H9 (cell line): ENCODE data around the gene EHBP1L1. TPM values are rescaled to one million over a fixed set of nuclear protein-coding genes. Genes with fewer than 3 reads are reported as not detected.

Experiments
- DNase-seq: peaks from one replicate; pipeline ENCODE4 v3.0.0-alpha.2; 2017
- H2AFZ ChIP-seq: one replicate; pipeline ENCODE4 v1.6.1; 2013; ENCODE audit warnings: mild to moderate bottlenecking, low read length, control low read depth, moderate library complexity
- H2AK5ac ChIP-seq: 2 replicates; pipeline ENCODE4 v1.6.1; 2013; ENCODE audit warnings: low read length, control low read depth, mixed read lengths; ENCODE audit not compliant: insufficient read length
- H2BK120ac ChIP-seq: one replicate; pipeline ENCODE4 v1.6.1; 2013; ENCODE audit warnings: low read depth, mild to moderate bottlenecking, low read length, control low read depth, inconsistent platforms; ENCODE audit not compliant: poor library complexity, severe bottlenecking
- H2BK12ac ChIP-seq: 2 replicates; pipeline ENCODE4 v1.6.1; 2013; ENCODE audit warnings: low read length, control low read depth, mixed read lengths, low read depth; ENCODE audit not compliant: insufficient read length
- H2BK15ac ChIP-seq: 2 replicates; pipeline ENCODE4 v1.6.1; 2013; ENCODE audit warnings: low read depth, low read length, control low read depth
- H2BK20ac ChIP-seq: one replicate; pipeline ENCODE4 v1.6.1; 2013; ENCODE audit warnings: low read depth, mild to moderate bottlenecking, low read length, control low read depth, inconsistent platforms; ENCODE audit not compliant: poor library complexity, severe bottlenecking
- H2BK5ac ChIP-seq: 2 replicates; pipeline ENCODE4 v1.6.1; 2013; ENCODE audit warnings: low read length, control low read depth, mixed read lengths; ENCODE audit not compliant: insufficient read length
- H3K14ac ChIP-seq: 2 replicates; pipeline ENCODE4 v1.6.1; 2013; ENCODE audit warnings: low read length, control low read depth; ENCODE audit not compliant: insufficient read depth
- H3K18ac ChIP-seq: 2 replicates; pipeline ENCODE4 v1.6.1; 2013; ENCODE audit warnings: low read depth, mild to moderate bottlenecking, mixed read lengths, low read length, control low read depth; ENCODE audit not compliant: insufficient read length
- H3K23ac ChIP-seq: 2 replicates; pipeline ENCODE4 v1.6.1; 2013; ENCODE audit warnings: low read length, control low read depth, mixed read lengths, low read depth; ENCODE audit not compliant: insufficient read length
- H3K23me2 ChIP-seq: 2 replicates; pipeline ENCODE4 v1.6.1; 2013; ENCODE audit warnings: low read depth, mild to moderate bottlenecking, mixed read lengths, low read length, control low read depth; ENCODE audit not compliant: insufficient read length, poor library complexity, severe bottlenecking
- H3K27ac ChIP-seq: 2 replicates; pipeline ENCODE4 v1.5.1; 2013; ENCODE audit warnings: low read length, control low read depth, mixed read lengths, low read depth; ENCODE audit not compliant: insufficient read length
- H3K27me3 ChIP-seq: 2 replicates; pipeline ENCODE4 v1.6.1; 2013; ENCODE audit warnings: low read length, control low read depth, inconsistent platforms; ENCODE audit not compliant: insufficient read depth
- H3K4ac ChIP-seq: 2 replicates; pipeline ENCODE4 v1.6.1; 2013; ENCODE audit warnings: low read depth, mild to moderate bottlenecking, control low read depth, inconsistent platforms, low read length, moderate library complexity
- H3K4me1 ChIP-seq: 2 replicates; pipeline ENCODE4 v1.6.1; 2013; ENCODE audit warnings: low read length, control low read depth, inconsistent platforms; ENCODE audit not compliant: insufficient read depth
- H3K4me2 ChIP-seq: 2 replicates; pipeline ENCODE4 v1.6.1; 2013; ENCODE audit warnings: low read length, control low read depth, mixed read lengths; ENCODE audit not compliant: insufficient read length, insufficient read depth
- H3K56ac ChIP-seq: 2 replicates; pipeline ENCODE4 v1.6.1; 2013; ENCODE audit warnings: low read depth, mild to moderate bottlenecking, mixed read lengths, low read length, control low read depth; ENCODE audit not compliant: insufficient read length
- H3K79me1 ChIP-seq: 2 replicates; pipeline ENCODE4 v1.6.1; 2013; ENCODE audit warnings: low read depth, mild to moderate bottlenecking, moderate library complexity, low read length, control low read depth, inconsistent platforms; ENCODE audit not compliant: insufficient read depth, poor library complexity, severe bottlenecking
- H3K79me2 ChIP-seq: 2 replicates; pipeline ENCODE4 v1.6.1; 2013; ENCODE audit warnings: low read length, control low read depth, inconsistent platforms; ENCODE audit not compliant: insufficient read depth
- H3K9ac ChIP-seq: 2 replicates; pipeline ENCODE4 v1.6.1; 2013; ENCODE audit warnings: low read length, control low read depth, mixed read lengths; ENCODE audit not compliant: insufficient read length; ENCODE audit errors: extremely low read depth
- H3K9me3 ChIP-seq: one replicate; pipeline ENCODE4 v1.6.1; 2013; ENCODE audit warnings: low read depth, low read length, inconsistent platforms; ENCODE audit not compliant: control insufficient read depth
- H3T11ph ChIP-seq: one replicate; pipeline ENCODE4 v1.6.1; 2013; ENCODE audit warnings: mild to moderate bottlenecking, low read length, control low read depth, inconsistent platforms
- H4K20me1 ChIP-seq: one replicate; pipeline ENCODE4 v1.6.1; 2013; ENCODE audit not compliant: control insufficient read depth, insufficient read length, insufficient read depth
- H4K5ac ChIP-seq: 2 replicates; pipeline ENCODE4 v1.6.1; 2013; ENCODE audit warnings: low read depth, mild to moderate bottlenecking, mixed read lengths, low read length, control low read depth; ENCODE audit not compliant: insufficient read length
- H4K8ac ChIP-seq: replicated peaks from 2 replicates; pipeline ENCODE4 v1.6.1; 2013; ENCODE audit warnings: low read length, control low read depth, mixed read lengths, low read depth; ENCODE audit not compliant: insufficient read length
- H4K91ac ChIP-seq: 2 replicates; pipeline ENCODE4 v1.6.1; 2013; ENCODE audit warnings: low read depth, mild to moderate bottlenecking, moderate library complexity, mixed read lengths, low read length, control low read depth; ENCODE audit not compliant: insufficient read length
- H3K27ac Mint-ChIP-seq, 3 experiments: 2 replicates in 2 of 3; 3 replicates in 1 of 3; pipeline ENCODE4 v1.8.0; 2020 to 2021; ENCODE audit warnings: mixed read lengths in 3 of 3, mild to moderate bottlenecking in 1 of 3, moderate library complexity in 1 of 3
- H3K27me3 Mint-ChIP-seq: 2 replicates; pipeline ENCODE4 v1.8.0; 2021; ENCODE audit warnings: low read depth, mild to moderate bottlenecking, moderate library complexity, mixed read lengths
- H3K36me3 Mint-ChIP-seq, 3 experiments: 2 replicates in 2 of 3; 3 replicates in 1 of 3; pipeline ENCODE4 v1.8.0; 2020 to 2021; ENCODE audit warnings: low read depth in 3 of 3, mixed read lengths in 3 of 3; ENCODE audit not compliant: insufficient read depth in 1 of 3
- H3K4me1 Mint-ChIP-seq, 2 experiments: 2 replicates each; pipeline ENCODE4 v1.8.0; 2020; ENCODE audit warnings: mixed read lengths in 2 of 2
- H3K4me3 Mint-ChIP-seq, 2 experiments: 2 replicates in 1 of 2; 3 replicates in 1 of 2; pipeline ENCODE4 v1.8.0; 2020 to 2021; ENCODE audit warnings: mild to moderate bottlenecking in 2 of 2, mixed read lengths in 2 of 2, moderate library complexity in 1 of 2
- H3K9me3 Mint-ChIP-seq, 2 experiments: 2 replicates in 1 of 2; 3 replicates in 1 of 2; pipeline ENCODE4 v1.8.0; 2020; ENCODE audit warnings: mild to moderate bottlenecking in 2 of 2, mixed read lengths in 2 of 2, moderate library complexity in 1 of 2
- WGBS: extraction: QIAGEN DNeasy Blood & Tissue Kit; methylation state at CpG from one replicate; pipeline ENCODE4 v1.1.7; 2013; ENCODE audit warnings: missing lambda C conversion rate, low lambda C conversion rate, mixed read lengths; ENCODE audit not compliant: insufficient read length; ENCODE audit errors: extremely low coverage; 5-methylcytosine and 5-hydroxymethylcytosine counted together
- total RNA-seq: library from RNA; stranded (reverse); gene quantifications from 2 replicates; pipeline ENCODE4 v1.2.1, GENCODE V29; 2021
- TF ChIP-seq, protein P1 (sequence below): fragments of 200-600 bp; sonication (generic); conservative IDR thresholded peaks from 3 replicates; pipeline ENCODE4 v1.8.0; 2021; ENCODE audit warnings: antibody characterized with exemption, mild to moderate bottlenecking

The EHBP1L1 gene
- total RNA-seq, 1 experiment from 2014 or later, result 13.8 TPM

DNA sequence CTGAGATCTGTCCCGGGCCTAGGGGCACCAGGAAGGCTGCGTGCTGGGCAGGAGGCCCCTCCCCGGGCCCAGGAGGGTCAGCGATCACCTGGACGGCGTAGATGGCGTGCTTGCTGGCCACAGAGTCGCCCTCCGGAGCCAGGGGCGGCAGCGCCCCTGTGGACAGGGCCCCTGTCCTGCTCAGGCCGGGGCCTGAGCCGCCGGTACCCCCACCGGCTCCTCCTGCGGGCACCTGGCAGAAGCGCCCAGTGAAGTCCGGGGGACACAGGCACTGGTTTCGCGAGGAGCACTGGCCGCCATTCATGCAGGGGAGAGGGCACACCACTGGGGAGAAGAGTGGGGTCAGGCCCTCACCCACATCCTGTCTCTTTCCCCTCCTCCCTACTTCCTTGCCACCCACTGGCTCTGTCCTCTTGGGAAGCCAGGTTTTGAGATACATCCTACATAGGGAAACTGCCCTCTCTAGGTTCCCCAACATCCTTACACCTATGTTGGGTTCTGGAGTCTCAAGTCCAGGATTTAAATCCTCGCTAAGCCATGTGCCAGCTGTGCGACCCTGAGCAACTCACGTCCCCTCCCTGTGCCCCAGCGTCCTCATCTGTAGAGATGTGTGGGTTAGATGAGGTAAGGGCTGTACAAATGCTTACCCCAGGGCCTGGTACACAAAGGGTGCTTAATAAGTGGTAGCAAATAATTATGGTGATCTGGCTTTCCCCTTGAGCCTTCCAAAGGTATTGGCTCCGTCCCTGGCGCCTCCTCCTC is 21.6 kb upstream of the EHBP1L1 start:
- Mint-ChIP-seq H3K4me3 (peak overlapping the region; percentile 34 to 62; a peak in 4 of 5 replicates), H3K36me3 (no peaks in the 10 kb centered on the region), H3K27ac (no peak overlapping the region), H3K27me3 (peaks cover 62% of the 10 kb centered on the region), H3K9me3 (no peaks in the 10 kb centered on the region; a peak in 1 of 5 replicates), H3K4me1 (peaks cover 45 to 63% of the 10 kb centered on the region in 2 experiments)
- H3K9me3 ChIP-seq, result no peaks in the 10 kb centered on the region
- peaks cover 8% of the 10 kb centered on the region; the same call in 1 of the 2 replicates for H3K4me1 ChIP-seq
- H2AFZ ChIP-seq, result no peak overlapping the region
- H3K23me2 ChIP-seq, result no peaks in the 10 kb centered on the region
- TF ChIP-seq, protein P1, sequence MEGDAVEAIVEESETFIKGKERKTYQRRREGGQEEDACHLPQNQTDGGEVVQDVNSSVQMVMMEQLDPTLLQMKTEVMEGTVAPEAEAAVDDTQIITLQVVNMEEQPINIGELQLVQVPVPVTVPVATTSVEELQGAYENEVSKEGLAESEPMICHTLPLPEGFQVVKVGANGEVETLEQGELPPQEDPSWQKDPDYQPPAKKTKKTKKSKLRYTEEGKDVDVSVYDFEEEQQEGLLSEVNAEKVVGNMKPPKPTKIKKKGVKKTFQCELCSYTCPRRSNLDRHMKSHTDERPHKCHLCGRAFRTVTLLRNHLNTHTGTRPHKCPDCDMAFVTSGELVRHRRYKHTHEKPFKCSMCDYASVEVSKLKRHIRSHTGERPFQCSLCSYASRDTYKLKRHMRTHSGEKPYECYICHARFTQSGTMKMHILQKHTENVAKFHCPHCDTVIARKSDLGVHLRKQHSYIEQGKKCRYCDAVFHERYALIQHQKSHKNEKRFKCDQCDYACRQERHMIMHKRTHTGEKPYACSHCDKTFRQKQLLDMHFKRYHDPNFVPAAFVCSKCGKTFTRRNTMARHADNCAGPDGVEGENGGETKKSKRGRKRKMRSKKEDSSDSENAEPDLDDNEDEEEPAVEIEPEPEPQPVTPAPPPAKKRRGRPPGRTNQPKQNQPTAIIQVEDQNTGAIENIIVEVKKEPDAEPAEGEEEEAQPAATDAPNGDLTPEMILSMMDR, result no peak
- no peaks in the 10 kb centered on the region for H3K79me2 ChIP-seq
- H3K23ac ChIP-seq, result no peak overlapping the region
- no peak overlapping the region for H4K91ac ChIP-seq
- H3K27me3 ChIP-seq, result no peaks in the 10 kb centered on the region; the same call in 1 of the 2 replicates
- H4K20me1 ChIP-seq, result no peaks in the 10 kb centered on the region
- H3T11ph ChIP-seq, result no peak overlapping the region
- H3K14ac ChIP-seq, result no peak overlapping the region
- DNase-seq, result no peak
- H4K8ac ChIP-seq, result no peak overlapping the region
- no peak overlapping the region for H2BK12ac ChIP-seq
- H2BK15ac ChIP-seq, result no peak overlapping the region
- no peak overlapping the region for H2AK5ac ChIP-seq
- H3K56ac ChIP-seq, result no peak overlapping the region
- WGBS, result no CpG with 5 or more reads among the region's 27 CpGs
- H2BK20ac ChIP-seq, result no peak overlapping the region
- H3K4ac ChIP-seq, result no peak overlapping the region
- H3K18ac ChIP-seq, result no peak overlapping the region
- H3K27ac ChIP-seq, result no peak overlapping the region
- H3K9ac ChIP-seq, result no peak overlapping the region
- no peak overlapping the region for H2BK5ac ChIP-seq
- H4K5ac ChIP-seq, result no peak overlapping the region
- no peaks in the 10 kb centered on the region for H3K79me1 ChIP-seq
- peak overlapping the region; percentile 49 for H3K4me2 ChIP-seq
- no peak overlapping the region for H2BK120ac ChIP-seq
